ENCODE results near the gene OXTR. TPM values are rescaled to one million over a fixed set of nuclear protein-coding genes. Genes with fewer than 3 reads are reported as not detected.
A peak's percentile ranks its signal among the peaks of the same experiment; 100 is the strongest.
"Not testable (repeated sequence)": the region's sequence is repeated elsewhere in the genome, so short reads cannot be mapped to it uniquely, and the experiment has no call there.

Gene OXTR
- total RNA-seq, 1 donor from 2014 or later: 0.53 TPM

DNA sequence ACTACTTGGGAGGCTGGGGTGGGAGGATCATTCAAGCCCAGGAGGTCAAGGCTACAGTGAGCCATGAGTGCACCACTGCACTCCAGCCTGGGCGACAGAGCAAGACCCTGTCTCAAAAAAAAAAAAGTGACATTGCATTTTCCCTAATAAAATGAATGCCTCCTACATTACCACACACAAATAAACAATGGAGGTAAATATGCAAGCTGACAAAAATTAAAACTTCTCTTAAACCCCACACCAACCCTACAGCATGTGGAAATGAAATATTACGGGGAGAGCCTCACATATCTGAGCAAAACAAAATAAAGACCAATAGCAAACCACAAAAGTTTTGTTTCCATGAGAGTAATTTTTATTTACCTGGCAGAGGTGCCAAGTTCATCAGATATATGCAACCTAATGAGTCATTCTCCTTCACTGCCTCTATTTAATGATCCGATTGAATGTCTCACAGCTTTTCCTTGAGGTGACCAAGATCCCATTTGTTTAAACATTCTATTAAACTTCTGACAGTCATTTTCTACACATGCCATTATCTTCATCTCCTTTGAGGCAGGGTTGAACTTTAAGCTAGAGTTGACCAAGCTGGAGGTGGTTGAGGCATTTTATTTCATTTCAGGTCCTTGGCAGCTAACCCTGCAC is 45.2 kb downstream of the OXTR start:
- TF ChIP-seq, protein P1, sequence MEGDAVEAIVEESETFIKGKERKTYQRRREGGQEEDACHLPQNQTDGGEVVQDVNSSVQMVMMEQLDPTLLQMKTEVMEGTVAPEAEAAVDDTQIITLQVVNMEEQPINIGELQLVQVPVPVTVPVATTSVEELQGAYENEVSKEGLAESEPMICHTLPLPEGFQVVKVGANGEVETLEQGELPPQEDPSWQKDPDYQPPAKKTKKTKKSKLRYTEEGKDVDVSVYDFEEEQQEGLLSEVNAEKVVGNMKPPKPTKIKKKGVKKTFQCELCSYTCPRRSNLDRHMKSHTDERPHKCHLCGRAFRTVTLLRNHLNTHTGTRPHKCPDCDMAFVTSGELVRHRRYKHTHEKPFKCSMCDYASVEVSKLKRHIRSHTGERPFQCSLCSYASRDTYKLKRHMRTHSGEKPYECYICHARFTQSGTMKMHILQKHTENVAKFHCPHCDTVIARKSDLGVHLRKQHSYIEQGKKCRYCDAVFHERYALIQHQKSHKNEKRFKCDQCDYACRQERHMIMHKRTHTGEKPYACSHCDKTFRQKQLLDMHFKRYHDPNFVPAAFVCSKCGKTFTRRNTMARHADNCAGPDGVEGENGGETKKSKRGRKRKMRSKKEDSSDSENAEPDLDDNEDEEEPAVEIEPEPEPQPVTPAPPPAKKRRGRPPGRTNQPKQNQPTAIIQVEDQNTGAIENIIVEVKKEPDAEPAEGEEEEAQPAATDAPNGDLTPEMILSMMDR (IDR thresholded peaks at IDR 0.05; ENCODE audit: insufficient read depth, low read length, severe bottlenecking): no peak
- FAIRE-seq (no peak), DNase-seq (ENCODE audit: low read depth) (peak; percentile 87)
- Histone ChIP-seq H3K36me3 (ENCODE audit: control insufficient read depth, insufficient read depth, low read length) (no peaks in the 10 kb centered on the region), H3K4me3 (ENCODE audit: low read depth, low read length) (no peak overlapping the region), H3K27me3 (ENCODE audit: control insufficient read depth, insufficient read depth, low read length) (no peaks in the 10 kb centered on the region)

DNA sequence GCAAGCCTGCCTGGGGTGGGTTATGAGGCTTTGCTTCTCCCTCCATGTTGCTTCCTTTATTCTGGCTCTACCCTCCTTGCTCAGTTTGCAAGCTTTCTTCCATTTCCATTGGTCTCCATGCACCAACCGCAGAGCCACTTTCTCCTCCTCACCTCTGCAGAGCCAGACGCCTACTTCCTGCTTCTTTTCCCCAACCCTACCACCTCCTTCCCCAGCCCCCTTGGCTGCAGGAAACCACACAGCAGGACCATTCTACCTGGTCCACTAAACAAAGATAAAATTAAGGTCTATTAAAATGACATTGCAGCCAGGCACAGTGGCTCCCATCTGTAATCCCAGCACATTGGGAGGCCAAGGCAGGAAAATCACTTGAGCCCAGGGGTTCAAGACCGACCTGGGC is 45.8 kb downstream of the OXTR start:
- H3K4me3 ChIP-seq (ENCODE audit: low read depth, low read length): no peak overlapping the region
- TF ChIP-seq, protein P1 (IDR thresholded peaks at IDR 0.05; ENCODE audit: insufficient read depth, low read length, severe bottlenecking): no peak
- H3K27me3 ChIP-seq (ENCODE audit: control insufficient read depth, insufficient read depth, low read length): no peaks in the 10 kb centered on the region
- H3K36me3 ChIP-seq (ENCODE audit: control insufficient read depth, insufficient read depth, low read length): no peaks in the 10 kb centered on the region
- DNase-seq (ENCODE audit: low read depth) (no peak), FAIRE-seq (no peak)

DNA sequence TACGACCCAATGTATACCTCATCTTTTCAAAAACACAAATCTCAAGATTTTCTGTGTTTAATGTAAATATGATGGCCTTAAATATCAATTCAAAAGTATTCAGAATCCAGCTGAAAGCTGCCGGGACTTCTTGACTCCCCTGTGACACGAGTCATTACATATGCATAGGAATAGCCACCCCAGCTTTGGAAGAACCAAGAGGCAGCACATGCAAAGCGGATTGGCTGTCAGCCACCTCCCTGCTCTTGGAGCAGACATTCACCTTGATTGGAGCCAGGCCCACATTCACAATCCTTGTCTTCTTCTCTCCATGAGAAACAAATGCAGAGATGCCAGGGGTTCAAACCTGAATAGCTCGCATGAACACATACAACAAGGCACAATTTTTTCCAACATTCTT is 46.6 kb downstream of the OXTR start:
- Histone ChIP-seq H3K27me3 (ENCODE audit: control insufficient read depth, insufficient read depth, low read length) (no peaks in the 10 kb centered on the region), H3K4me3 (ENCODE audit: low read depth, low read length) (no peak overlapping the region), H3K36me3 (ENCODE audit: control insufficient read depth, insufficient read depth, low read length) (no peaks in the 10 kb centered on the region)
- TF ChIP-seq, protein P1 (IDR thresholded peaks at IDR 0.05; ENCODE audit: insufficient read depth, low read length, severe bottlenecking): no peak
- DNase-seq (ENCODE audit: low read depth) (no peak), FAIRE-seq (no peak)

DNA sequence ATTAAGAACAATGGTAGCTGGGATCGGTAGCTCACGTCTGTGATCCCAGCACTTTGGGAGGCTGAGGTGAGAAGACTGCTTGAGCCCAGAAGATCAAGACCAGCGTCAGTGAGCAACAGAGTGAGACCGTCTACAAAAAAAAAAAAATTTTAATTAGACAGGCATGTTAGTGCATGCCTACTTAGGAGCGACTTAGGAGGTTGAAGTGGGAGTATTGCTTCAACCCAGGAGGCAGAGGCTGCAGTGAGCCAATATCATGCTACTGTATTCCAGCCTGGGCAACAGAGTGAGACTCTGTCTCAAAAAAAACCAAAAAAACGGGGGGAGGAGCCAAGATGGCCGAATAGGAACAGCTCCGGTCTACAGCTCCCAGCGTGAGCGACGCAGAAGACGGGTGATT is 53.7 kb downstream of the OXTR start:
- not testable (repeated sequence) for H3K36me3 ChIP-seq (ENCODE audit: control insufficient read depth, insufficient read depth, low read length); H3K27me3 ChIP-seq (ENCODE audit: control insufficient read depth, insufficient read depth, low read length); H3K4me3 ChIP-seq (ENCODE audit: low read depth, low read length); FAIRE-seq
- DNase-seq (ENCODE audit: low read depth): peak; percentile 76

DNA sequence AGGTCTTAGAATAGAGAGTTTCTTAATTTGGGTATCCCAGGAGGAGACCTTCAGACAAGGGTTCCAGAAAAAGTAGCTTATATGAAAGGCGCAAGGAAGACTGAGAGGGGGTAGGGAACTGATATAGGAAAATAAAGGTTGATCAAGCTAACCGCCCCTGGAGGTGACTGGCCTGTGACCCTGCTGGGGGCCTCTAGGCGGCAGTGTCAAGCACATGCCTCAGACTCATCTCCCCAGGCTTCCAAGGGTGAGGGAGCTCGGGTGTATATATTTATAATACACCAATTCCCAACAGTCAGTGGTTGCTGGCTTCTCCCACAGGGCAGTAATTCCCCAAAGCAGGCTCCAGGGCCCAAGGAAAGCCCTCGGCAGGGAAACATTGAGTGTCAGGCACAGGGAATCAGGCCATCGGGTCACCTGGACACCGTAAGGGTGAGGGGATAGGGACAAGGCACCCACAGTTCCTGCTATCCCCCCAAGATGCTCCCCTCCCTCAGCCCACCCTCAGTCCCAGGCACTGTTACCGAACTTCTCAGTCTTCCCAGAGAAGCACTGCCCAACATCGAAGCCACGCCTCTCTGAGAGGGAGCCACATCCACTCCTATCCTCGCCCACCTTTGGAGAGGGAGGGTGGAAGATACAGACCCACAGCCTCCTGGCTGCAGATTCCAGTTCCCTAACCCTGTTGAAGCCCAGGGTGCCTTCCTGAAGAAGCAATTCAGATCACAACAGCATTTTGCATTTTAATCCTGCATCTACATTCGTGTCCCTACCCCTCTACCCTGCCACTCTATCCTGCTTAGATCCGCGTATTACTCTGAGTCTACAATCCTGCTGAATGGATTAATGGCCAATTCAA is 55.3 kb downstream of the OXTR start:
- DNase-seq (ENCODE audit: low read depth) (no peak), FAIRE-seq (peak; percentile 43)
- TF ChIP-seq, protein P1 (IDR thresholded peaks at IDR 0.05; ENCODE audit: insufficient read depth, low read length, severe bottlenecking): peak; percentile 11
- no peak overlapping the region for H3K4me3 ChIP-seq (ENCODE audit: low read depth, low read length)
- no peaks in the 10 kb centered on the region for H3K36me3 ChIP-seq (ENCODE audit: control insufficient read depth, insufficient read depth, low read length)
- no peaks in the 10 kb centered on the region for H3K27me3 ChIP-seq (ENCODE audit: control insufficient read depth, insufficient read depth, low read length)

DNA sequence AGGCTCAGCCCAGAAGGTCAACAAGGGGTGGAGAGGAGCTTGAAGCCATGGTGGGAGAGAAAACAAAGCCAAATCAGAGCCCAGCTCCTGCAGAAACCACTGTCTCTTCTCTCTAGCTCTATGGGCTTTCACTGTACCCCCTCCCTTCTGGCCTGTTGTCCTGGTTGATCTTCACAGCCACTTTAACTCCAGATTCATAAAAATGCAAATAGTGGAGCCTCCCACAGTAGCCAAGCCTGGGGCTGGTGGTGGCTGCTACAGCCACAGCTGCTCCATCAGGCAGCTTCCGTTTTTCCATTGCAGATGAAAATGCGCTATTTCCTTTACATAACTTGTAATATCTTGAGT is 56.5 kb downstream of the OXTR start:
- TF ChIP-seq, protein P1 (IDR thresholded peaks at IDR 0.05; ENCODE audit: insufficient read depth, low read length, severe bottlenecking): no peak
- no peak for DNase-seq (ENCODE audit: low read depth)
- FAIRE-seq: no peak
- Histone ChIP-seq H3K36me3 (ENCODE audit: control insufficient read depth, insufficient read depth, low read length) (no peaks in the 10 kb centered on the region), H3K27me3 (ENCODE audit: control insufficient read depth, insufficient read depth, low read length) (no peaks in the 10 kb centered on the region), H3K4me3 (ENCODE audit: low read depth, low read length) (no peak overlapping the region)

All from bronchial epithelial cell (primary cell).